Measurements from ENCODE around the gene TBP.
"Not testable (repeated sequence)": the region's sequence is repeated elsewhere in the genome, so short reads cannot be mapped to it uniquely, and the experiment has no call there.

Gene TBP

GRCh38 chr6:170536671-170537070, 17.5 kb upstream of the TBP start:
- no peak for DNase-seq

DNA sequence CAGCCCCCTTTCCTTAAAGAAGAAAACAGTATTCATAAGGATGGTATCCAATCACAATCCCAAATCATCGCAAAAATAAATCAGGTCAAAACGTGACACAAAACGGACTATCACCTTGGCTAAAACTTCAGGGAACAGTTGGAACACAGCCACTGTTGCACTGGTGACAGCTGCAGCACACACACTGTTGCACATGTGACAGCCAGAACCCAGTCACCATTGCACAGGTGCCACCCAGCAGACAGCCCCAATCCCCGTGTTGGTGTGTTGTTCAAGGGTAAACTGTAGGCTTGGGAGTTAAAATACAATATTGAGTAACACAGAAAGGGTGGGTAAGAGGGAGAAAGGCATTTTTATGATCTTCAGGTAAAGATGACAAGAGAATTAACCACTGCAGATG, 16.8 kb upstream of the TBP start:
- DNase-seq = no peak

DNA sequence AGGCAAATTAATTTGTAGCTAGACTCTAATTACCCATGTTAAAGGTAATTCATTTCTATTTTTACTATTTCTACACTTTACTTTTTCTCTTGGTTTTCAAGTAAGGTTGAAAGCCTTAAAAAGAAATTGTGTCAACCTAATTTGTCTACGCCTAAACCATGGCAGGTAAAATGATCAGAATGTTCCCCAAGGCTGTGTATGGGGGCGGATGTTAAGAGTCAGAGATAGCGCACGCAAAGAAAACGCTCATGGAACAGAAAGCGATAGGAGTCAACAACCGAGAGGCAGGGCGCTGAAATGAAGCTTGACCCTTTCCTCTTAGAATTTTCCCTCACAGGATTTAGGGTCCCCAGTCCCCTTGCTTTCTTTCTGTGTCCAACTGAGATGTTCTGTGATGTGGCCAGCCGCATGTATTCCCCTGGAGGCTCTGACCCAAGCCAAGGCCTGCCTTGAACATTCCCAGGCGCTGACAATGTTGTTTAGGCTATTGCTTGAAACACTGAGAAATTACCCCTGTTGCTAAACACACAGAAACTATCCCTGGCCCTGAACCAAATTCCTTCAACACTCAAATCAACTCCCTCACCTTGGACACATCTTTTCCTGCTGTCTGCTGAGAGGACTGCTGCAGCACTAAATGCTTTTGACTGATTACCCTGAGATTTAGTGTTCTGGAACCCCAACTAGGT, 12.0 kb upstream of the TBP start:
- no peak for DNase-seq

GRCh38 chr6:170545405-170545804, 8.8 kb upstream of the TBP start:
- DNase-seq = no peak

- DNase-seq = peak; percentile 71
Measured at GRCh38 chr6:170552765-170553533, 1.2 kb upstream of the TBP start, which contains the start of gene PSMB1. TSS of gene PSMB1 (minus strand) at chr6:170553307. CDS start at chr6:170553242, 65 bp downstream.

- no peak for DNase-seq
Measured at GRCh38 chr6:170553534-170554012, 596 bp upstream of the TBP start.

- no peak for DNase-seq
Measured at GRCh38 chr6:170554796-170555137, 598 bp downstream of the TBP start.

GRCh38 chr6:170555305-170555704, 1.1 kb downstream of the TBP start:
- no peak for DNase-seq

- no peak for DNase-seq
Measured at GRCh38 chr6:170561555-170561954, 7.4 kb downstream of the TBP start.

GRCh38 chr6:170564936-170565530, 10.9 kb downstream of the TBP start:
- no peak for DNase-seq

DNA sequence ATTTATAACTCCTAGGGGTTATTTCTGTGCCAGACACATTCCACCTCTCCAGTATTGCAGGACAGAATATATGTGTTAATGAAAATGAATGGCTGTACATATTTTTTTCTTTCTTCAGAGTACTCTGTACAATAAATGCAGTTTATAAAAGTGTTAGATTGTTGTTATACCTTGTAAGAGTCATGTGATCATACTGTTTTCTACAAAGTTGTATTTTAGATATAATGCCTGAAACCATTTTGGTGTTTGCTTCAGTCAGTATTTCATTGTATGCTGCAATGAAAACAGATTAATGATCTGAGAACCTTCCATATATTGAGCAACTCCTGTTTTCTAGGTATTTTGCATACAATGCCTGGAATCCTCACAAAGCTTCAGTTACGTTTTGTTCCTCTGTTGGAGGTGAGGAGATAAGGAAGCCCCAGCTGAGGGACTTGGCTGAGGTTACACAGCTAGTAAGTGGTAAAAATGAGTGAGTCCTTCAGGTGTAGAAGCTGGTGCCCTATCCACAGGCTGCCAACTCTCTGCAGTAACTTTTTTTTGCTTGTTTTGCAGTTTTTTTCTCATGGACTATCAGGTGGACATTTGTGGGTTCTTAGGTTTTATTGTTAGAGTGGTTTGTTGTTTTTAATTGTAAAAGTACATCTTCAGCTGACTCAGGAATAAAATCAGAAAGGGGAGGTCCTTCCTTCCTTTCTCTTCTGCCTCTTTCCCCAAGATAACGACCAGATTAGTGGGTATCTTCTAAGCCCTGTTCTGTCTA, 18.7 kb downstream of the TBP start:
- no peak for DNase-seq

GRCh38 chr6:170575250-170575649, 21.1 kb downstream of the TBP start:
- DNase-seq = no peak

- no peak for DNase-seq
Measured at GRCh38 chr6:170578909-170579308, 24.7 kb downstream of the TBP start.

DNA sequence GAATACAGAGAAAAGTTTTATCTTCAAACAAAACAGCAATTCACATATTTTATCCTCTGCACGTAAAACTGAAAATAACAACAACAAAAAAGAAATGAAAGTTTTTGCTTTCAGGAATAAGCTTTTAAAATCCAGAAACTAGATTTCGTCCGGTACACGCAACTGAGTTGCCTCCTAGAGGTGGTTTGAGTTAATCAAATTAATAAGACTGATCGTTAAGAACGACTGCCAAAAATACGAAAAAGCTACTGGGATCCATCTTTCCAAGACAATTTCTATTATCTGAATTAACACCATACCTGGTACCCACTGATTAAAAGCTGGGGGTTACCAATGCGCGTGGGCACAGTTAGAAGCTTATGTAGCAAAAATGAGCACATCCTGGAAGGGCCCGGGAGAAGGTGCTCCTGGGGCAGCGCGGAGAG, 29.6 kb downstream of the TBP start:
- DNase-seq = no peak

DNA sequence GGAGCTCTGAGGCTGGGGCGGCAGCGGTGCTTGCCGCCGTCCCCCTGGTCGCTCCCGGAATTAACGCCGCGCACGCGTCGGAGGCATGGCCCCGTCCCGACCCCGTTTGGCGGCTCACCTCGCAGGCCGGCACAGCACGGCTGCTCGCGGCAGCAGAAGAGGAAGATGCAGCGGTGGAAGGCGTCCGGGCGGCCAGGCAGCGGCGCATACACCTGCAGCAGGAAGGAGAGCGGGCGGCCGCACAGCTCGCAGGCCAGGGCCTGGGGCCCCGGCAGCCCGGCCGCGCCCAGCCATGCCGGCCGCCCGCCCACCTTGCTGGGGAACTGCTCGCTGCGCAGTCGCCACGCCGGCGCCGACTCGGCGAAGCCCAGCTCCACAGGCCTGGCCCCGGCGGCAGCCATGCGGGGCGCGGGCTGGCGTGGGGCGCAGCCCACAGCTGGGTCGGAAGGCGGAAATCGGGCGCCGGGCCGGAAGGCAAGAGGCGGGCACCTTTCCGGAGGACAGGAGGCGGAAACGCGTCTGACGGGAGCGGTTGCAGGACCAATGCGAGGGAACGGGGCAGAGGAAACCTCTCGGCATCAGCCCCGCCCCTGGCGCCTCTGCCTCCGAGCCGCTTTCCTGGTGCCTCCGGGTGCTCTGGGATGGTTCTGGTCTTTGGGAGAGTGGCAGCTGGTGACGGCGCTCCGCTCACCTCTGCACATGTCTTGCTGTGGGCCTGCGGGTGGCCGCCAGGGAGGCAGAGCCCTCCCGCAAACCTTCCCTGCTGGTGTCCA, 30.2 kb downstream of the TBP start, which contains the start of gene PDCD2:
PDCD2 (minus strand) TSS at position 457 of the 773 bp plus-strand sequence; CDS start at position 401, 56 bp downstream.
- DNase-seq = peak; percentile 89

GRCh38 chr6:170584954-170585498, 30.9 kb downstream of the TBP start:
- no peak for DNase-seq

- no peak for DNase-seq
Measured at GRCh38 chr6:170590725-170591124, 36.6 kb downstream of the TBP start.

GRCh38 chr6:170596426-170596825, 42.3 kb downstream of the TBP start:
- DNase-seq = no peak

GRCh38 chr6:170597278-170597677, 43.1 kb downstream of the TBP start:
- DNase-seq = no peak

- DNase-seq = no peak
Measured at GRCh38 chr6:170605574-170606259, 51.5 kb downstream of the TBP start.

DNA sequence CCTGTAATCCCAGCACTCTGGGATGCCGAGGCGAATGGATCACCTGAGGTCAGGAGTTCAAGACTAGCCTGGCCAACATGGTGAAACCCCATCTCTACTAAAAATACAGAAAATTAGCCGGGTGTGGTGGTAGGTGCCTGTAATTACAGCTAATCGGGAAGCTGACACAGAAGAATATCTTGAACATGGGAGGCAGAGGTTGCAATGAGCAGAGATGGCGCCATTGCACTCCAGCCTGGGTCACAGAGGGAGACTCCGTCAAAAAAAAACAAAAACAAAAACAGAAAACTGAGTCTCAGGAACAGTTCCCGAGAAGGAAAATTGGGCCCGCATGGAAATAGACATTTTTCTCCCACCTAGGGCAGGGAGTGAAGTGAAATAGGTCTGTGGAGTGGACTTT, 55.1 kb downstream of the TBP start:
- DNase-seq = not testable (repeated sequence)

Data from activated CD4-positive, alpha-beta T cell treated with anti-CD3 and anti-CD28 coated beads, Interleukin-2, amount 50 U/mL, for 1 hour (primary cell).